Measurements from ENCODE around the gene NR1H3. TPM values are rescaled to one million over a fixed set of nuclear protein-coding genes. Genes with fewer than 3 reads are reported as not detected.

The NR1H3 gene
- total and polyA plus RNA-seq, 4 donors = 52.8 to 57.3 (median 55.6) TPM

DNA sequence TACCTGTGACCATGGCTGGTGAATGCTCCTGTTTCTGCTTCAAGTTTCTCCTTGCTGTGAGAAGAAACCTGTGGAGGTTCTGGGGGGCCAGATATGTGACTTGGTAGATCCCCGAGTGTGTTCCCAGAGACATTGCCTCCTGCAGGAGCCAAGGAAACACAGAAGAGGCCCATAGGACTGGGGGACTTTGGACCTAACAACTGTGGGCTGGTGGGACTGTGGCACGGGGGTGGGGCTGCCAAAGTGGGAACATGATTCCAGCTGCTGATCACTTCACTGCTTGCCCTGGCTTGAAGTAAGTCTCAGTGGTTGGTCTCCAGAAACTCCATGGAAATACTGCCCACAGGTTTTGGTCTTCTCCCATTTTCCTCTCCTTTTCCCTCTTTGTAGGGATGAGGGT, 4.1 kb upstream of the NR1H3 start:
- no peak overlapping the region for H3K9ac ChIP-seq (ENCODE audit: low read depth in 1 of 2, low read length in 2 of 2)
- H3K27ac ChIP-seq (ENCODE audit: low read depth in 1 of 2, low read length in 2 of 2) = peak overlapping the region; percentile 34 to 79
- no peaks in the 10 kb centered on the region for H3K27me3 ChIP-seq (ENCODE audit: control insufficient read depth in 4 of 4, insufficient read depth in 4 of 4, low read length in 3 of 4)
- H3K4me3 ChIP-seq (ENCODE audit: low read depth in 1 of 3, low read length in 3 of 3) = no peak overlapping the region
- 58% methylated on average over 2 of the region's 2 CpGs for WGBS
- TF ChIP-seq FOXA1 (IDR thresholded peaks at IDR 0.05) (no peak), HNF4A (conservative IDR thresholded peaks at IDR 0.05) (peak; percentile 13 to 15)
- peaks cover 16 to 44% (median 40%) of the 10 kb centered on the region in 4 donors for H3K4me1 ChIP-seq (ENCODE audit: control insufficient read depth in 4 of 4, insufficient read depth in 4 of 4, low read length in 3 of 4)
- no peaks in the 10 kb centered on the region for H3K36me3 ChIP-seq (ENCODE audit: control insufficient read depth in 4 of 4, insufficient read depth in 3 of 4, low read depth in 1 of 4, low read length in 3 of 4)
- H3K9me3 ChIP-seq (ENCODE audit: control insufficient read depth in 4 of 4, low read length in 3 of 4) = no peaks in the 10 kb centered on the region
- no peak for DNase-seq (ENCODE audit: low spot score)

DNA sequence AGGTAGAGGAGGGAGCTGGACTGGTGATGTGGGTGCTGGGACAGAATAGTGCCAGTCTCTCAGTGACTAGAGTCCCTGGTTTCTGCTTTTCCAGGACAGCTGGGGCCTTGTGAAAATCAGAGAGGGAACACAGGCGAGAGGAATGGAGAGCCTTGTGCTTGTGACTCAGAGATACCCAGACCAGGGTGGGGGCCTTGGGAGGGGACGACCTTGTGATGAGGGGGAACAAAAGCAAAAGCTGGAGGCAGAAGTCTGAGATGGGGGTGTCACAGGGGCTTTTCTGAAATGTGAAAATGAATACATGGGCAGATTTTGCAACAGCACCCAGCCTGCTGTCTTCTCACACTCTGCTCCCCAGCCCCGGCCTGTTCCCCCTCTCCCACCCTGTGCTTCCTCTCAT, 3.4 kb upstream of the NR1H3 start:
- TF ChIP-seq FOXA1 (IDR thresholded peaks at IDR 0.05) (no peak), NR2F2 (IDR thresholded peaks at IDR 0.05) (no peak)
- H3K27ac ChIP-seq (ENCODE audit: low read depth in 1 of 2, low read length in 2 of 2) = peak overlapping the region; percentile 64 to 79
- no peaks in the 10 kb centered on the region for H3K9me3 ChIP-seq (ENCODE audit: control insufficient read depth in 4 of 4, low read length in 3 of 4)
- 71% methylated on average over 3 of the region's 3 CpGs for WGBS
- peaks cover 15 to 52% (median 44%) of the 10 kb centered on the region in 4 donors for H3K4me1 ChIP-seq (ENCODE audit: control insufficient read depth in 4 of 4, insufficient read depth in 4 of 4, low read length in 3 of 4)
- H3K4me3 ChIP-seq (ENCODE audit: low read depth in 1 of 3, low read length in 3 of 3) = no peak overlapping the region
- no peaks in the 10 kb centered on the region for H3K36me3 ChIP-seq (ENCODE audit: control insufficient read depth in 4 of 4, insufficient read depth in 3 of 4, low read depth in 1 of 4, low read length in 3 of 4)
- DNase-seq (ENCODE audit: low spot score) = no peak
- H3K9ac ChIP-seq (ENCODE audit: low read depth in 1 of 2, low read length in 2 of 2) = no peak overlapping the region
- H3K27me3 ChIP-seq (ENCODE audit: control insufficient read depth in 4 of 4, insufficient read depth in 4 of 4, low read length in 3 of 4) = no peaks in the 10 kb centered on the region

DNA sequence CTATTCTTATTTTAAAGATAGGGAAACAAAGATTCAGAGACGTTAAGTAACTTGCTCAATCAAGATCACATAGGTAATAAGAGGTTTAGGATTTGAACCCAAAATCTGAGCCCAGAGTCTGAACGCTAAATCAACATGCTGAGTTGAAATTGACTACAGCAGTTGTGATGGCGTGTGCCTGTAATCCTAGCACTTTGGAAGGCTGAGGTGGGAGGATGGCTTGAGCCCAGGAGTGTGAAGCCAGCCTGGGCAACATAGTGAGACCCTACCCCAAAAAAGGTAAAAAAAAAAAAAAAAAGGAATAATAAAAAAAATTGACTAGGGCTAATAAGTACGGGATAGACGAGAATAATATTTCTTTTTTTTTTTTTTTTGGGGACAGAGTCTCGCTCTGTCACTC, 1.4 kb upstream of the NR1H3 start:
- 64% methylated on average over 6 of the region's 6 CpGs for WGBS
- TF ChIP-seq, protein P1, sequence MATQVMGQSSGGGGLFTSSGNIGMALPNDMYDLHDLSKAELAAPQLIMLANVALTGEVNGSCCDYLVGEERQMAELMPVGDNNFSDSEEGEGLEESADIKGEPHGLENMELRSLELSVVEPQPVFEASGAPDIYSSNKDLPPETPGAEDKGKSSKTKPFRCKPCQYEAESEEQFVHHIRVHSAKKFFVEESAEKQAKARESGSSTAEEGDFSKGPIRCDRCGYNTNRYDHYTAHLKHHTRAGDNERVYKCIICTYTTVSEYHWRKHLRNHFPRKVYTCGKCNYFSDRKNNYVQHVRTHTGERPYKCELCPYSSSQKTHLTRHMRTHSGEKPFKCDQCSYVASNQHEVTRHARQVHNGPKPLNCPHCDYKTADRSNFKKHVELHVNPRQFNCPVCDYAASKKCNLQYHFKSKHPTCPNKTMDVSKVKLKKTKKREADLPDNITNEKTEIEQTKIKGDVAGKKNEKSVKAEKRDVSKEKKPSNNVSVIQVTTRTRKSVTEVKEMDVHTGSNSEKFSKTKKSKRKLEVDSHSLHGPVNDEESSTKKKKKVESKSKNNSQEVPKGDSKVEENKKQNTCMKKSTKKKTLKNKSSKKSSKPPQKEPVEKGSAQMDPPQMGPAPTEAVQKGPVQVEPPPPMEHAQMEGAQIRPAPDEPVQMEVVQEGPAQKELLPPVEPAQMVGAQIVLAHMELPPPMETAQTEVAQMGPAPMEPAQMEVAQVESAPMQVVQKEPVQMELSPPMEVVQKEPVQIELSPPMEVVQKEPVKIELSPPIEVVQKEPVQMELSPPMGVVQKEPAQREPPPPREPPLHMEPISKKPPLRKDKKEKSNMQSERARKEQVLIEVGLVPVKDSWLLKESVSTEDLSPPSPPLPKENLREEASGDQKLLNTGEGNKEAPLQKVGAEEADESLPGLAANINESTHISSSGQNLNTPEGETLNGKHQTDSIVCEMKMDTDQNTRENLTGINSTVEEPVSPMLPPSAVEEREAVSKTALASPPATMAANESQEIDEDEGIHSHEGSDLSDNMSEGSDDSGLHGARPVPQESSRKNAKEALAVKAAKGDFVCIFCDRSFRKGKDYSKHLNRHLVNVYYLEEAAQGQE (IDR thresholded peaks at IDR 0.05) = no peak
- TF ChIP-seq, protein P2, sequence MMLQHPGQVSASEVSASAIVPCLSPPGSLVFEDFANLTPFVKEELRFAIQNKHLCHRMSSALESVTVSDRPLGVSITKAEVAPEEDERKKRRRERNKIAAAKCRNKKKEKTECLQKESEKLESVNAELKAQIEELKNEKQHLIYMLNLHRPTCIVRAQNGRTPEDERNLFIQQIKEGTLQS (IDR thresholded peaks at IDR 0.05) = no peak
- TF ChIP-seq JUND (IDR thresholded peaks at IDR 0.05) = no peak
- TF ChIP-seq TAF1 (conservative IDR thresholded peaks at IDR 0.05) = no peak
- TF ChIP-seq, protein P3, sequence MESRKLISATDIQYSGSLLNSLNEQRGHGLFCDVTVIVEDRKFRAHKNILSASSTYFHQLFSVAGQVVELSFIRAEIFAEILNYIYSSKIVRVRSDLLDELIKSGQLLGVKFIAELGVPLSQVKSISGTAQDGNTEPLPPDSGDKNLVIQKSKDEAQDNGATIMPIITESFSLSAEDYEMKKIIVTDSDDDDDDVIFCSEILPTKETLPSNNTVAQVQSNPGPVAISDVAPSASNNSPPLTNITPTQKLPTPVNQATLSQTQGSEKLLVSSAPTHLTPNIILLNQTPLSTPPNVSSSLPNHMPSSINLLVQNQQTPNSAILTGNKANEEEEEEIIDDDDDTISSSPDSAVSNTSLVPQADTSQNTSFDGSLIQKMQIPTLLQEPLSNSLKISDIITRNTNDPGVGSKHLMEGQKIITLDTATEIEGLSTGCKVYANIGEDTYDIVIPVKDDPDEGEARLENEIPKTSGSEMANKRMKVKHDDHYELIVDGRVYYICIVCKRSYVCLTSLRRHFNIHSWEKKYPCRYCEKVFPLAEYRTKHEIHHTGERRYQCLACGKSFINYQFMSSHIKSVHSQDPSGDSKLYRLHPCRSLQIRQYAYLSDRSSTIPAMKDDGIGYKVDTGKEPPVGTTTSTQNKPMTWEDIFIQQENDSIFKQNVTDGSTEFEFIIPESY (IDR thresholded peaks at IDR 0.05) = no peak
- no peak for TF ChIP-seq EGR1 (IDR thresholded peaks at IDR 0.05; ENCODE audit: low read depth in 2 of 2)
- TF ChIP-seq, protein P4, sequence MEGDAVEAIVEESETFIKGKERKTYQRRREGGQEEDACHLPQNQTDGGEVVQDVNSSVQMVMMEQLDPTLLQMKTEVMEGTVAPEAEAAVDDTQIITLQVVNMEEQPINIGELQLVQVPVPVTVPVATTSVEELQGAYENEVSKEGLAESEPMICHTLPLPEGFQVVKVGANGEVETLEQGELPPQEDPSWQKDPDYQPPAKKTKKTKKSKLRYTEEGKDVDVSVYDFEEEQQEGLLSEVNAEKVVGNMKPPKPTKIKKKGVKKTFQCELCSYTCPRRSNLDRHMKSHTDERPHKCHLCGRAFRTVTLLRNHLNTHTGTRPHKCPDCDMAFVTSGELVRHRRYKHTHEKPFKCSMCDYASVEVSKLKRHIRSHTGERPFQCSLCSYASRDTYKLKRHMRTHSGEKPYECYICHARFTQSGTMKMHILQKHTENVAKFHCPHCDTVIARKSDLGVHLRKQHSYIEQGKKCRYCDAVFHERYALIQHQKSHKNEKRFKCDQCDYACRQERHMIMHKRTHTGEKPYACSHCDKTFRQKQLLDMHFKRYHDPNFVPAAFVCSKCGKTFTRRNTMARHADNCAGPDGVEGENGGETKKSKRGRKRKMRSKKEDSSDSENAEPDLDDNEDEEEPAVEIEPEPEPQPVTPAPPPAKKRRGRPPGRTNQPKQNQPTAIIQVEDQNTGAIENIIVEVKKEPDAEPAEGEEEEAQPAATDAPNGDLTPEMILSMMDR (IDR thresholded peaks at IDR 0.05; ENCODE audit: low read depth, low read length, missing input control) = no peak
- TF ChIP-seq, protein P5, sequence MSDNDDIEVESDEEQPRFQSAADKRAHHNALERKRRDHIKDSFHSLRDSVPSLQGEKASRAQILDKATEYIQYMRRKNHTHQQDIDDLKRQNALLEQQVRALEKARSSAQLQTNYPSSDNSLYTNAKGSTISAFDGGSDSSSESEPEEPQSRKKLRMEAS (IDR thresholded peaks at IDR 0.05) = no peak
- TF ChIP-seq FOXA2 (IDR thresholded peaks at IDR 0.05) = no peak
- TF ChIP-seq NR2F2 (IDR thresholded peaks at IDR 0.05) = no peak
- no peak for TF ChIP-seq HNF4G (IDR thresholded peaks at IDR 0.05)
- TF ChIP-seq GABPA (IDR thresholded peaks at IDR 0.05 in 1 of 2, conservative IDR thresholded peaks at IDR 0.05 in 1 of 2) = no peak
- TF ChIP-seq FOXA1 (IDR thresholded peaks at IDR 0.05) = no peak
- no peak for TF ChIP-seq SP1 (IDR thresholded peaks at IDR 0.05)
- no peak for TF ChIP-seq RXRA (IDR thresholded peaks at IDR 0.05)
- no peak for TF ChIP-seq RAD21 (IDR thresholded peaks at IDR 0.05)
- TF ChIP-seq YY1 (IDR thresholded peaks at IDR 0.05) = no peak
- no peak for TF ChIP-seq HNF4A (conservative IDR thresholded peaks at IDR 0.05)
- H3K9me3 ChIP-seq (ENCODE audit: control insufficient read depth in 4 of 4, low read length in 3 of 4) = no peaks in the 10 kb centered on the region
- no peak for DNase-seq (ENCODE audit: low spot score)
- H3K36me3 ChIP-seq (ENCODE audit: control insufficient read depth in 4 of 4, insufficient read depth in 3 of 4, low read depth in 1 of 4, low read length in 3 of 4) = peaks cover 0 to 4% (median 3%) of the 10 kb centered on the region in 4 donors
- H3K9ac ChIP-seq (ENCODE audit: low read depth in 1 of 2, low read length in 2 of 2) = no peak overlapping the region
- H3K4me1 ChIP-seq (ENCODE audit: control insufficient read depth in 4 of 4, insufficient read depth in 4 of 4, low read length in 3 of 4) = peaks cover 14 to 58% (median 45%) of the 10 kb centered on the region in 4 donors
- H3K27ac ChIP-seq (ENCODE audit: low read depth in 1 of 2, low read length in 2 of 2) = no peak overlapping the region
- H3K4me3 ChIP-seq (ENCODE audit: low read depth in 1 of 3, low read length in 3 of 3) = no peak overlapping the region
- H3K27me3 ChIP-seq (ENCODE audit: control insufficient read depth in 4 of 4, insufficient read depth in 4 of 4, low read length in 3 of 4) = no peaks in the 10 kb centered on the region

Data from liver (tissue), 9 donors.